Bronchial epithelial cell (primary cell): ENCODE results near the gene LBHD2. TPM values are rescaled to one million over a fixed set of nuclear protein-coding genes. Genes with fewer than 3 reads are reported as not detected.
A peak's percentile ranks its signal among the peaks of the same experiment; 100 is the strongest.

ENCODE experiments used
- DNase-seq: peaks from one replicate; pipeline ENCODE4 v3.0.0-alpha.2; 2010; ENCODE audit warnings: low read depth
- FAIRE-seq: peaks from 2 replicates; lab custom pipeline; 2011; peaks lifted over from hg19 to GRCh38; lab: Jason Lieb, UNC
- H3K27me3 ChIP-seq: 2 replicates; pipeline ENCODE4 v1.5.1; 2011; ENCODE audit warnings: low read length; ENCODE audit not compliant: control insufficient read depth, insufficient read depth
- H3K36me3 ChIP-seq: 2 replicates; pipeline ENCODE4 v1.5.1; 2011; ENCODE audit warnings: low read length; ENCODE audit not compliant: control insufficient read depth, insufficient read depth
- H3K4me3 ChIP-seq: 2 replicates; pipeline ENCODE4 v1.5.1; 2011; ENCODE audit warnings: mild to moderate bottlenecking, low read depth, low read length, control low read depth
- CTCF ChIP-seq: IDR thresholded peaks from 2 replicates; pipeline ENCODE4 v1.5.1; 2011; ENCODE audit warnings: mild to moderate bottlenecking, moderate library complexity, low read length, control low read depth, inconsistent platforms; ENCODE audit not compliant: insufficient read depth, severe bottlenecking
- total RNA-seq: library from RNA; depleted of rRNA; stranded (reverse); fragments of >200 nt; gene quantifications from 2 replicates; pipeline ENCODE4 v1.2.1, GENCODE V29; 2014

The LBHD2 gene
- total RNA-seq, 1 donor from 2014 or later: not detected

GRCh38 chr14:103126088-103126872 lies 42.3 kb downstream of the LBHD2 start:
- no peak for TF ChIP-seq CTCF
- FAIRE-seq: peak; percentile 47
- peak overlapping the region; percentile 11 for H3K4me3 ChIP-seq
- H3K27me3 ChIP-seq: peaks cover 13% of the 10 kb centered on the region
- no peaks in the 10 kb centered on the region for H3K36me3 ChIP-seq
- DNase-seq: no peak

- Histone ChIP-seq H3K27me3 (peaks cover 13% of the 10 kb centered on the region), H3K36me3 (no peaks in the 10 kb centered on the region), H3K4me3 (peak overlapping the region; percentile 11)
- TF ChIP-seq CTCF: peak; percentile 41
- DNase-seq (peak; percentile 54), FAIRE-seq (no peak)
Measured at GRCh38 chr14:103126873-103127304, 42.9 kb downstream of the LBHD2 start.

- H3K4me3 ChIP-seq: no peak overlapping the region
- FAIRE-seq (no peak), DNase-seq (no peak)
- H3K36me3 ChIP-seq: no peaks in the 10 kb centered on the region
- no peak for TF ChIP-seq CTCF
- H3K27me3 ChIP-seq: peaks cover 13% of the 10 kb centered on the region
Measured at GRCh38 chr14:103127356-103127755, 43.3 kb downstream of the LBHD2 start.

GRCh38 chr14:103127861-103128598 lies 44.0 kb downstream of the LBHD2 start:
- no peaks in the 10 kb centered on the region for H3K36me3 ChIP-seq
- H3K27me3 ChIP-seq: peaks cover 11% of the 10 kb centered on the region
- no peak for TF ChIP-seq CTCF
- no peak for DNase-seq
- no peak overlapping the region for H3K4me3 ChIP-seq
- FAIRE-seq: no peak

GRCh38 chr14:103128631-103129300 lies 44.8 kb downstream of the LBHD2 start:
- H3K36me3 ChIP-seq: no peaks in the 10 kb centered on the region
- peak; percentile 35 for DNase-seq
- no peak for TF ChIP-seq CTCF
- no peak overlapping the region for H3K4me3 ChIP-seq
- FAIRE-seq: no peak
- peaks cover 11% of the 10 kb centered on the region for H3K27me3 ChIP-seq
